G401.6 (cell line): ENCODE results near the gene PLEKHB1.
A peak's percentile ranks its signal among the peaks of the same experiment; 100 is the strongest.

Experiments used
- FAIRE-seq: peaks from 2 replicates; lab custom pipeline; 2012; peaks lifted over from hg19 to GRCh38; lab: Jason Lieb, UNC

PLEKHB1 gene, protein sequence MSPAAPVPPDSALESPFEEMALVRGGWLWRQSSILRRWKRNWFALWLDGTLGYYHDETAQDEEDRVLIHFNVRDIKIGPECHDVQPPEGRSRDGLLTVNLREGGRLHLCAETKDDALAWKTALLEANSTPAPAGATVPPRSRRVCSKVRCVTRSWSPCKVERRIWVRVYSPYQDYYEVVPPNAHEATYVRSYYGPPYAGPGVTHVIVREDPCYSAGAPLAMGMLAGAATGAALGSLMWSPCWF

DNA sequence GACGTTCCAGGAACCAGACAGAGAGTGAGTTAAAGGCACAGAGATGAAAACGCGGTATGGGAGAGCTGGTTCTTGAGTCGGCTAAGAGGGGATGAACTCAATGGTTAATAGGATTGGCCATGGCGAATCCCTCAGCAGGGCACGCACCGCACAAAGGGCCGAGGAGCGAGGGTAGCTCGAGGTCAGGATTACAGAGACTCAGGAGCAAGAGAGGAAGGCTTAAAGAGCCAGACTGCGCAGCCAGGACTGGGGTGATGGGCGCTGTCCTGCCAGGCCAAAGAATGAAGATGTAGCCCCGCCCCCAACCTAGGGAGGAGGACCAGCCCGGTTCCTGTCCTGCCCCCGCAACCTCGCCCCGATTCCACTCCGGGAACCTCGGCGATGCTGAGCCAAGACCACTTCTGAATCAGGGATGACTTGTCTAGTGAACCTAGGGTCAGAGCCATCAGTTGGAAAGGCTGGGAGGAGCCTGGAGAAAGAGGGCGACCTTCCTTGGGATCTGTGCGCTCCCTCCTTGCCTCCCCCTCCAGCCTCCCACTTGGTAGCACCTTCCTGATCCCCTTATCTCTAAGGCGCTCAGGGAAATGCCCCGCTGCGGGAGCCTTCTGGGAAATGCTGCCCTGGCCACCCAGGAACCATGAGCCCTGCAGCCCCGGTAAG, at the start of gene PLEKHB1:
Gene PLEKHB1 (plus strand): TSS at position 610 of the 660 bp plus-strand sequence. CDS start 28 bp downstream, at position 638.
- FAIRE-seq: no peak

DNA sequence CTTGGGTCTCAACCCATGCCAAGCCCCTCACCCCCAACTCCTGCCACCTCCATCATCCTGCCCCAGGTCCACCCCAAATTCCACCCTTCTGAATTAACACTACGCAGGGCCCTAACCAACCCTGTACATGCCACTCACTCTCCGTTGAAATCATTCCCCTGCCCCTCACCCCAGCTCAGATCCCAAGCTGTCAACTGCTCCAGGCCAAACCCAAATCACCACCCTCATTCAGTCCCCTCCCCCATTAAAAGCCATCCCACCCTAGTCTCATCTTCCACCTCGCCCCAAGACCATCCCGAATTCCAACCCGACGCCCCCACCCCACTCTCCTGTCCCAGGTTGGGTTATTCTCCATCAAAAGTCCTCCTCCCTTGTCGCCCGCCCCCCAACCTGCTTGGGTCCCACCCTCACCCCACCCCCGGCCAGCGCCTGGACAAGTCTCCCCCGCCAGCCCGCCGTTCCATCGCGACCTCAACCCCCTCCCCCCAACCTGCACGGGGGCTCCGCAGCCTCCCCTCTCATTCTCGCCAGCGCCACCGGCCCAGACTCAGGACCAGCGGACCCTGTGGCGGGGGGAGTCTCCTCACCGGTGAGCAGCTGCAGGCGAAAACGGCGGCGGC, 48.9 kb upstream of the PLEKHB1 start:
- FAIRE-seq: no peak

DNA sequence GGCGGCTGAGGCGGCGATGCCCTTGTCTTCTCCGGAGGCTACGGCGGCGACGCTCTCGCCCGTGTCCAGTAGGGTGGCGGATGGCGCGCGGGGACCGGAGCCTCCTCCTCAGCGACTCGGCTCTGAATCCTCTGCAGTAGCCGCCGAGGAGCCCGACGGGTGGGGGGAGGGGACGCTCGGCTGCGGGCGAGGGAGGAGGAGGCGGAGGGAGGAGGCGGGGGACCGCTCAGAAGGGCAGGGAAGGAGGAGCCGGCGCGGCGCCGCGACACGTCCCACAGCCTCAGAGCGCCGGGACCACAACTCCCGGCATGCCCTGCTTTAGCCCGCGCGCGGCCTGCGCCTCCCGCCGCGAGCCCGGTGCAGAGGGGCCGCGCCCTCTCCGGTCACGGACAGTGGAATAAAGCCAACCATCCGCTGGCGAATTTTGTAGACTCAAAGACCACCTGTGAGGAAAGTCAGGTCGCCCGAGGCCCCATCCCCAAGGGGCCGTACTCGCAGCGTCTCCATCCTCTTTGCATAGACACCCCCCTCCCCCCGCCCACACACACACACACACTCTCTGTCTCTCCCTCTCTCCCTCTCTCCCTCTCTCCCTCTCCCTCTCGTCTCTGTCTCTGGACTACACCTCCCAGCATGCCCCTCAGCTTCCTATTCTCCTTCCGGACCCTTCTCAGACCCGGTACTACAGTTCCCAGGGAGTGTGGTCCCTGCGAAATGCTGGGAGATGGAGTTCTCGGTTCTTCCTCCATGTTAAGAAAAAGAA, 48.2 kb upstream of the PLEKHB1 start, which contains the start of gene FAM168A:
Gene FAM168A (minus strand): TSS at position 157 of the 763 bp plus-strand sequence. CDS start 129,638 bp downstream, outside the sequence.
- peak; percentile 69 for FAIRE-seq

DNA sequence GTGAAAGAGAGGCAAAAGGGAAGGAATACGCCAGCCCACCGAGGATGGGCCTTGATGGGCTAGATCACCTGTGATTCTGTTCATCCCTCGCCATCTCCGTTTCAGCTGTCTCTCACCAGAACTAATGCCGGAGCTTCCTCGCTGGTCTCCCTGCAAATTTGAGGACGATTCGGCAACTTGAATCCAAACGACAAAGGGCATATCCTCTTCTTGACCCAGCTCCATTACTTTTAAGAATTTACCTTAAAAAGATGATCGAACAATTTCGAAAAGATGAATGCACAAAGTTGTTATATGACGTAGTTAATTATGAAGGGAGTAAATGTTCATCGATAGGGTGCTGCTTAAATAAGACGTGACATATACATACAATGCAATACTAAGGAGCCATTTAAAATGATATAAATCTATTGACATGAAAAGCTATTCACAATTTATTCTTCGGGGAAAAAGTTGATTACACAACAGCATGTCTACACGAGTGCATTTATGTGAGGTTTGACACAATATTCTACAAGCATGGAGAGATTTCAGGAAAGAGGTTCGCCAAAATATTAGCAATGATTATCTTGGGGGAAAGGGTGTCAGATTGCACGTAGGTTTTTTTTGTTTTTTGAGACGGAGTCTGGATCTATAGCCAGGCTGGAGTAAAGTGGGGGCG, 47.5 kb upstream of the PLEKHB1 start:
- FAIRE-seq: no peak

DNA sequence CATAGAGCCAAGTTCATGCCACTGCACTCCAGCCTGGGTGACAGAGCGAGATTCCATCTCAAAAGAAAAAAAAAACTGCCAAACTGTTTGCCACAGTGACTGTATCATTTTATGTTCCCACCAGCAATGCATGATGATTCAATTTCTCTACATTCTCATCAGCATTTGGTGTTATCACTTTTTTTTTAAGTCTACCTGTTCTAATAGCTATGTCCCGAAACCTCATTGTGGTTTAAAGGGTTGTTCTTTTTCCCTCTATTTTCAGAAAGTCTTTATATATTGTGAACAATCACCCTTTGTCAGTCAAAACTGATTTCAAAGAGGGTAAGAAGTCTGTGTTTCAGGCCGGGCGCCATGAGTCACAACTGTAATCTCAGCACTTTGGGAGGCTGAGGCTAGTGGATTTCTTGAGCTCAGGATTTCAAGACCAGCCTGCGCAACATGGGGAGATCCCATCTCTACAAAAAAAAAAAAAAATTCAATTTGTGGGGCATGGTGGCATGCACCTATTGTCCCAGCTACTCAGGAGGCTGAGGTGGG, 33.7 kb upstream of the PLEKHB1 start:
- no peak for FAIRE-seq

DNA sequence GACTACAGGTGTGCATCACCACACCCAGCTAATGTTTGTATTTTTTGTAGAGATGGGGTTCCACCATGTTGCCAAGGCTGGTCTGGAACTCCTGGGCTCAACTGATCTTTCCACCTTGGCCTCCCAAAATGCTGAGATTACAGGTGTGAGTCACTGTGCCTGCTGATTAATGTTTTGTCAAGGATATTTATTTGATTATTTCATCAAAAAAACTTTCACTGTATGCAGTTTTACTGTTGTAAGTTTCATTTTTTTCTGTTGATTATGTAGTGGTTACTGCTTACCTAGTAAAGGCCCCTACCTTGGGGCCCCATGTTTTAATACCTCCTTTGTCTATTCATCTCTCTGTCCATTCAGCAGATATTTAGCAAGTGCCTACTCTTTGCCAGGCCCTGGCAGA, 31.8 kb upstream of the PLEKHB1 start:
- FAIRE-seq: no peak

DNA sequence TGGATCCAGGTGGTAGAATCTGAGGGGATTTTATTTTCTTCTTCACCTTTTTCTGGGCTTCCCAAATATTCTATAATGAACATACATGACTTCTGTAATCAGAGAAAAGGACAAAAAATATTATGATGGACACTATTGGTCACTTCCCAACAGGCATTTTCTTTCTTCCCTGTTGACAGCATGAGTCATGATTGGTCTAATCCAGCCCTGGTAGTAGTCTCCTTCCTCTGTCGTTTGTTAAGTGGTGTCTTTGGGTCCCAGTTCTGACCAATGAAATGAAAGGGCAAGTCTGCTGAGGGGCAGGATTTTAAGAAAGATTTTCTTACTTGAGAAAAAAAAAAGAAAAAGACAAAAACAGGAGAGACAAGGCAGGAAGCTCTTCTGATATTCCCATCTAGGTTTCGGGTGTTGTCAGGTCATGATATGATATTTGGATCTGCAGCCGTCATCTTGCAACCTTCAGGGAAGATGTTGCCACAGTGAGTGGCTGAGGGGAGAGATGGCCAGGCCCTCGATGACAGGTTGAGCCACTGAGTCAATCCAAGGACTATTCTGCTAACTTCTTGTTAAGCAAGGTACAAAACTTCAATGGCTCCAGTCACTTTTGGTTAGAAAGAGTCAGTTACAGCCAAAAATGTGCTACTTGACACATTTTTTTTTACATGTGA, 23.3 kb upstream of the PLEKHB1 start:
- no peak for FAIRE-seq

DNA sequence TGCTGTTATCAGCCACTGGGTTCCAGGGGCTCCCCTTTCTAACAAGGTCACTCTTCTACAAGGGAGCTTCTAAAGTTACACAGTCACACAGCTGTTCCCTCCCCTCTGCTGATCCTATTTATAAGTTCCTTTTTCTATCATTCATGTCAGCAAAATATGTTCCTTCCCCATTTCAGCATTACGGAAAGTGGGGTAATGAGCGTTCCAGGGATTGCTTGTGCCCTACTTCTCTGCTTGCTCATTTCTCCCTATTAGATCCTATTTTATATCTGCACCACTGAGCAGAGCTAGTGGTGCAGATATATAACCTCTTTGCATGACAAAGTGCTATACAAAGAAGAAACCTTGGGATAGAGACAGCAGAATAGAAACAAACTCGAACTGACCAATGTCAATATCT, 22.7 kb upstream of the PLEKHB1 start:
- FAIRE-seq: no peak

DNA sequence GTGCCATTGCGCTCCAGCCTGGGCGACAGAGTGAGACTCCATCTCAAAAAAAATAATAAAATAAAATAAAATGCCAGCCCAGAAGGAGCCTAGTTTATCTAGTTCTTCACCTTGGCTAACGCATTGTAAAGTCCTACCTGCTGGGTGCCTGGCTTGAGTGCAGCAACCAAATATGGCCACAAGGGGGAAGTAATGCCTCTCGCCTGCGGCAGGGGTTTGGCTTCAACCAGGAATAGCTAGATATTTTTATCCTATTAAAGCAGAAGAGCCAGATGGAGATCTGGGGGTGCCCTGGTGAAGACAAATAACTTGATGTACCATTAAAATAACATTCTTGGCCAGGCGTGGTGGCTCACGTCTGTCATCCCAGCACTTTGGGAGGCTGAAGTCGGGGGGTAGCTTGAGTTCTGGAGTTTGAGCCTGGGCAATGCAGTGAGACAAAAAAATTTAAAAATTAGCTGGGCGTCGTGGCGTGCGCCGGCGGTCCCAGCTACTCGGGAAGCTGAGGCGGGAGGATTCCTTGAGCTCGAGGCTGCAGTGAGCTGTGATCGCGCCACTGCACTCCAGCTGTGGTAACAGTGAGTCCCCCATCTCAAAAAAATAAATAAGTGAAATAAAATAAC, 20.6 kb upstream of the PLEKHB1 start:
- FAIRE-seq: peak; percentile 84

DNA sequence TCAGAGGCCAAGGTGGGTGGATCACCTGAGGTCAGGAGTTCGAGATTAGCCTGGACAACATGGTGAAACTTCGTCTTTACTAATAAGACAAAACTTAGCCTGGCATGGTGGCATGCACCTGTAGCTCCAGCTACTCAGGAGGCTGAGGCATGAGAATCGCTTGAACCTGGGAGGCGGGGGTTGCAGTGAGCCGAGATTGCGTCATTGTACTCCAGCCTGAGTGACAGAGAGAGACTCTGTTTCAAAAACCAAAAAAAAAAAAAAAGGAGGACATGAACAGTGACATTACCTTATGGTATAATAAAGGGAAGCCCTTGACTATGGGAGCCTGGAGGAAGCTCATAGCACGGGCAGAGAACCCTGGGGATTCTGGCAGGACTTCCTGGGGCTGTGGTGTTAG, 16.5 kb upstream of the PLEKHB1 start:
- no peak for FAIRE-seq

DNA sequence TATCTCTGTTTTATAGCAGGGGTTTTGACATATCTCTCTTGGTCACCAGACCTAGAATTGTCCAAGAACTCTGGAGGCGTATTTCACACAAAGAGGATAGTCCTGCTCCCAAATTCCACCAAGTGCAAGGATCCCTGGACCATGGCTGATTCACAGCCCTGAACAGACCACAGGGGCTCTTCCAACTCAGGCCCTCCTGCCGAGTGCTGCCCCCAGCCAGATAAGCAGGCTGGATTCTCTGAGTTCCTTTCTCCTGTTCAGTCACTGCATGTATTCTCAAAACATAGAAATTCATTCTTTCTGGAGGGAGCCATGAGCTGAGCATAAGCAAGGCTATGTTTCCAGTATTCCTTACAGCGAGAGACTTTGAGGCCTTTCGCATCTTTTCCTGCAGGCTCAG, 13.4 kb upstream of the PLEKHB1 start:
- FAIRE-seq: no peak

DNA sequence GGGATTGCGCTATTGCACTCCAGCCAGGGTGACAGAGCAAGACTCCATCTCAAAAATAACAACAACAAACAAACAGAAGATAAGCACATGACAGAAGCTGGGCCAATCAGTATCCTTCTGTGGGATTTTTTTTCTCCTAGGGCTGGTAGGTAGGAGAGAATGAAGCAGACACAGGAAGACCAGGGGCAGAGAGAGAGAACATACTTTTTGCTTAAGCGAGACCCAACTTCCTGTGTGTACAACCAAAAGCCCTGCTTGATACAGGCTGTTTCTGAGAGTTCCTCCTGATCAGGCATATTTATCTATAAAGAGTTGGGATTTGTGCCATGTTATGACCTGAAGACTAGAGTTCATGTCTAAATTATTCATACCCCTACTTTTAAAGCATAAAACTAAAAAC, 12.4 kb upstream of the PLEKHB1 start:
- FAIRE-seq: no peak

DNA sequence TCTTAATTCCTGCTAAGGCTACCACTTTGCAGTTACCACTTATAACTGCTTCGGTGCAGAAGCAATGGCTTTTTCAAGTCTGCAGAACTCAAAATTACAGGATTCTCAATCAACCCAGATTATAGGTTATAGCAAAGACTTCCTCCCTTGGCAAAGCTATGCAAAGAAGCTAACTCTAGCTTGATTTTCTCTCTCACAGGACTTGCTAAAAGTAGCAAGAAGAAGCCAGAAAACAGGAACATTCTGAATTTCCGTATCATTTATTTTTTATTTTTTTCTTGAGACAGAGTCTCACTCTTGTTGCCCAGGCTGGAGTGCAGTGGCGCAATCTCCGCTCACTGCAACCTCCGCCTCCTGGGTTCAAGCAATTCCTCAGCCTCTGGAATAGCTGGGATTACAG, 10.7 kb upstream of the PLEKHB1 start:
- FAIRE-seq: no peak

DNA sequence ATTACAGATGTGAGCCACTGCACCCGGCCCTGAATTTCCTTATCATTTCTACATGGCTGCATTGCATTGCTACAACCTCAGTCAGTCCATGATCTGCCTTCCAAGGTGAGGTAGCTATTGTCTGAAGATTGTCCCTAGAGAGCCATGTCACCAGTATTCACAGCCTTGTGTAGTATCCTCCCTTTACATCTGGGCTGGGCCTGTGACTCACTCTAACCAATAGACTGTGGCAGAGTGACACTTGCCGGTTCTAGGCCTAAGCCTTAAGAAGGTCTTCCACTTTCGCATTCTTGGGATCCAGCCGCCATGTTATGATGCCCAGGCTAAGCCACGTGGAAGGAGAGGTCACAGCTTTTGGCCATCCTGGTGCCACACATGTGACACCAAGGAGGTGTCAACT, 10.1 kb upstream of the PLEKHB1 start:
- FAIRE-seq: no peak

DNA sequence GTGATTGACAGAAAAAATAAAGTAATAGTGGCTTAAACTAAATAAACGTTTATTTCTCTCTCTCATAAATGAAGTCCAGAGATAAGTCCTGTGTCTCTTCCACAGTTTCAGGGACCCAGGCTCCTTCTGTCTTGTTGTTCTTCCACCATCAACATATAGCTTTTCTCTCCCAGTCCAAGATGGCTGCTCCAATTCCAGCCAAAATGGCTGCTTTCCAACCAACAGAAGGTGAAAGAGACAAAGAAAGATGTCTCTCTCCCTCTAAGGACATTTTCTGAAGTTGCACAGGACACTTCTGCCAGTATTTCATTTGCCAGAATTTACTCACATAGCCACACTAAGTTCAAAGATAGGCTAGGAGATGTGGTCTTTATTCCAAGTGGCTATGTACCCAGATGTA, 9.4 kb upstream of the PLEKHB1 start:
- FAIRE-seq: no peak

DNA sequence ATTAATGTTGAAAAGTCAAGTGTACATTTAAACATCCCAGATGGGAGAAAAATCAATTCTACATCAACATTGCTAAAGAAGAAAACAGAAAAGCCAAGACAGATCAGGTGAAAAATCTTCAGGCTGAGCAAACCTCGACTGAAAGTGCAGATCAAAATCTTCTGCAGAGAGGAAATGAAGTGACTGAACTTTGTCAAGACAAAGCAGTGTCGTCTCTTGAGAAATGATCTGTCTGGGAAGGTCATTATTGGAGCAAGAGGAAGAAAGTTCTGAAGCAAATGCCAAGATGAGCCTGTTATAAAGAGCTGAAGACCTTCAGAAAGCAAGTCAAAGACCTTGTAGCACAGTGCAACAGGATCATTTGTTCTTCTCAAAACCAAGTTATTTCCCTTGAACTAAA, 5.8 kb upstream of the PLEKHB1 start:
- FAIRE-seq: no peak

DNA sequence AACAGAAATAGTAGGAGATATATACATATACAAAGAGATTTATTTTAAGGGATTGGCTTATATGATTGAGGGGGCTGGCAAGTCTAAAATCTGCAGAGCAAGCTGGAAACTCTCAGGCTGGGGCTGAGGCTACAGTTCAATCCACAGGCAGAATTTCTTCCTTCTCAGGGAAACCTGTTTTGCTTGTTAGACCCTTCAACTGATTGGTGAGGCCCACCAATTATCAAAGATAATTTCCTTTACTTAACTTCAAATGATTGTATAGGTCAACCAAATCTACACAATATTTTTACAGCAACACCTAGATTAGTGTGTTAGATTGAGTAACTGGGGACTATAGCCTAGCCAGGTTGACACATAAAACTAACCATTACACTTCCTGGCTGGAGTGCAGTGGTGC, 4.7 kb upstream of the PLEKHB1 start:
- FAIRE-seq: no peak

DNA sequence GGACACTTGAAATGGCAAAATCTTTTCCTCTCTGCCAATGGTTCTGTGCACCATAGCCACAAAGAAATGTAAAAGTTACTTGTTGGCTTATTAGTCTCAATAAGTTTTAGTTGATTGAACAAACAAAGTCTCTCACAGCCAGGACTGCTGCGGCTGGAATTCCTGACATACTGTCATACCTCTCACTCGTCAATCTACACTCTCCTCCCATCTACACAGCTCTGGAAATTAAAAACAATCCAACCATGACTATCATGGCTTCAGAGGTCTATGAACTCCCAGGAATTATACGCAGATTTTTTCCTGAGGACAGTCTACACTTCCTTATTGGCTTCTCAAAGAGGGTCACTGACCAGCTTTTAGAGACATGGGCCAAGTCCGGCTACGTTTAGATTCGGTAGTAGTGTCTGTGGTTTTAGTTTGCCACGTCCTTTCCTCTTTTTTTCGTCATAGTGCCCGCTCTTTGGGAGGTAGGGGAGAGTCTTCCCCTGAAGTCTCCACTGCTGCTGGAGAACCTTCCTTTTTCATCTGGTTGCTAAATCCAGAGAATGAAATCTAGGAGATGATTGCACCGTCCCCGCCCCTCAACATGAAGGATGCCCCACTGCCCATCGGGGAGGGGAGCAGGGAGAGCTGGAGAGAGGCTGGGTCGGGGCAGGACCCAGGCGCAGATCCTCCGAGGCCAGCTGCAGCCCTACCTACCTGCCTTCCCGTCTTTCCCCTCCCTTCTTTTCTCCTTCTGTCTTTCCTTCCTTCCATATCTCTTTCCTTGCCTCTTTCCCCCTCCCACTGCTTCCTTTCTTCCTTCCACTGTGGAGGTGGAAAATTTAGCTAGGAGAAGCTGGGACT, 1.0 kb upstream of the PLEKHB1 start:
- no peak for FAIRE-seq

DNA sequence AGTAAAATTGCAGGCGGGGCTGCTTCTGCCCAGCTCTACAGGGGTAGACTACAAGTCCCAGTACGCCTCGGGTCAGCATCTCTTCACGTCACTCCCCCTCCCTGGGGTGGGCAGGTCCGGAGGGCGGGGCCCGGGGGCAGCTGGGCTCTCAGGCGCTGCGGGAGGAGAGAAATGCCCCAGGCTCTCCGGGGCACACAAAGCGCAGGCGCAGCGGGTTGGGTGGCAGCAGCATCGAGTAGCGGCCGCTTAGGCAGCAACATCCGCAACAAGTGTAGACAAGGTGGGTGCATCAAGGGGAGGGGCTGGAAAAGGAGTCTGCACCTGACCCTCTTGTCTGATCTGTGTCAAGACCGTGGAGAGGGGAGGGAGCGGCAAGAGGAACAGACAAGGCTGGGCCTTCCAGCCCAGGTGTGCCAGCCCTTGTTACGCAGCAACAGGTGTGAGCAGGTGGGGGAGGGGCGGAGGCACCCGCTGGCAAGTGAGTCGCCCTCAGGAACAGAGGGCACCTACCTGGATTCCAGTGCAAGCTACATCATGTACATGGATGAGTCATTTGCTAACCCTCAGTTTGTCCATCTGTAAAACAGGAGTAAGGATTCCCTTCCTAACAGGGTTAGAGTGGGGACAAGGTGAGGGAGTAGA, 1.2 kb downstream of the PLEKHB1 start:
- no peak for FAIRE-seq

DNA sequence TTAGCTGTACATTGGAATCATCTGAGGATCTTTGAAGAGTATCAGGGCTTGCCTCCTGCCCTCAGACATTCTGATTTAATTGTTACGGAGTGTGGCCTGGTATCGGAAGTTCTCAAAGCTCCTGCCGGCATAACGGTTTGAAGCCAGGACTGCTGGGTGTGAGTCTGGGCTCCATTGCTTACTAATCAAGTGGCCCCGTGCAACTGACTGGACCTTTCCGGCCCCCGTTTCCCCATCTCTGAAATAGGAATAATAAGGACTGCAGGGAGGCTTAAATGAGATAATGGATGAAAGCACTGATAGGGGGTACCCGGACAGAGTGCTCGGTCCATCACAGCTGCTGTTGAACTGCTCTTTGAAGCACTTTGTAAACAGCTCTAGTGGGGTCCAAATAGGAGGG, 1.7 kb downstream of the PLEKHB1 start:
- no peak for FAIRE-seq
